ENCODE results near the gene DCLK1. TPM values are rescaled to one million over a fixed set of nuclear protein-coding genes. Genes with fewer than 3 reads are reported as not detected.

The DCLK1 gene
- total and polyA plus RNA-seq, 2 experiments from 2014 or later, result 0.48 to 0.65 TPM

GRCh38 chr13:36114233-36114632 lies 16.9 kb downstream of the DCLK1 start:
- Histone ChIP-seq H3K27ac (no peak overlapping the region), H3K9me3 (ENCODE audit: low read depth) (no peaks in the 10 kb centered on the region), H3K4me2 (ENCODE audit: unreplicated experiment) (no peak overlapping the region), H3K9me2 (ENCODE audit: insufficient read depth) (no peaks in the 10 kb centered on the region; the same call in 1 of the 2 replicates), H3K4me3 (no peak overlapping the region), H3K4me1 (ENCODE audit: insufficient read depth) (no peaks in the 10 kb centered on the region), H2AFZ (no peak overlapping the region), H3F3A (ENCODE audit: insufficient read depth) (no peaks in the 10 kb centered on the region), H3K79me2 (ENCODE audit: insufficient read depth) (no peaks in the 10 kb centered on the region), H3K27me3 (replicated peaks; ENCODE audit: insufficient read depth) (no peaks in the 10 kb centered on the region), H4K20me1 (ENCODE audit: insufficient read depth) (no peaks in the 10 kb centered on the region), H3K9ac (no peak overlapping the region), H3K36me3 (ENCODE audit: low read depth) (no peaks in the 10 kb centered on the region)
- TF ChIP-seq EZH2 (IDR thresholded peaks at IDR 0.05; ENCODE audit: insufficient read depth, poor library complexity, severe bottlenecking), result no peak
- TF ChIP-seq EZH2phosphoT487 (IDR thresholded peaks at IDR 0.05; ENCODE audit: insufficient read depth, low read depth), result no peak
- in situ Hi-C loops (cut with MboI), result no loop called here
- no peak for DNase-seq
- 39 to 46% methylated on average over 1 of the region's 1 CpG for WGBS, 2 experiments (ENCODE audit: low coverage in 1 of 2, low lambda C conversion rate in 2 of 2, missing lambda C conversion rate in 2 of 2)

- no peaks in the 10 kb centered on the region; the same call in 1 of the 2 replicates for H3K27me3 ChIP-seq (replicated peaks; ENCODE audit: insufficient read depth)
Measured at GRCh38 chr13:36108954-36109353, 22.2 kb downstream of the DCLK1 start.

GRCh38 chr13:36108342-36108741 lies 22.8 kb downstream of the DCLK1 start:
- in situ Hi-C loops (cut with MboI), result no loop called here

More at GRCh38 chr13:36108954-36109353, 22.2 kb downstream of the DCLK1 start:
- H3K9ac ChIP-seq, result no peak overlapping the region
- no peaks in the 10 kb centered on the region; the same call in 1 of the 2 replicates for H3K9me2 ChIP-seq (ENCODE audit: insufficient read depth)
- no peaks in the 10 kb centered on the region for H3K4me1 ChIP-seq (ENCODE audit: insufficient read depth)
- H4K20me1 ChIP-seq (ENCODE audit: insufficient read depth), result no peaks in the 10 kb centered on the region
- H3K36me3 ChIP-seq (ENCODE audit: low read depth), result no peaks in the 10 kb centered on the region
- no peak overlapping the region for H3K4me3 ChIP-seq
- no peak overlapping the region for H3K27ac ChIP-seq
- no peaks in the 10 kb centered on the region for H3K9me3 ChIP-seq (ENCODE audit: low read depth)
- in situ Hi-C loops (cut with MboI), result no loop called here
- no peak overlapping the region for H3K4me2 ChIP-seq (ENCODE audit: unreplicated experiment)
- H2AFZ ChIP-seq, result no peak overlapping the region
- H3K79me2 ChIP-seq (ENCODE audit: insufficient read depth), result no peaks in the 10 kb centered on the region
- TF ChIP-seq EZH2 (IDR thresholded peaks at IDR 0.05; ENCODE audit: insufficient read depth, poor library complexity, severe bottlenecking), result no peak
- no peak for TF ChIP-seq EZH2phosphoT487 (IDR thresholded peaks at IDR 0.05; ENCODE audit: insufficient read depth, low read depth)
- DNase-seq, result no peak
- WGBS, 2 experiments (ENCODE audit: low coverage in 1 of 2, low lambda C conversion rate in 2 of 2, missing lambda C conversion rate in 2 of 2), result 5 to 14% methylated on average over 2 of the region's 2 CpGs
- H3F3A ChIP-seq (ENCODE audit: insufficient read depth), result no peaks in the 10 kb centered on the region

GRCh38 chr13:36107521-36107920 lies 23.7 kb downstream of the DCLK1 start:
- H4K20me1 ChIP-seq (ENCODE audit: insufficient read depth), result no peaks in the 10 kb centered on the region
- 67 to 76% methylated on average over 1 of the region's 1 CpG for whole genome bisulfite sequencing, 2 experiments (ENCODE audit: low coverage in 1 of 2, low lambda C conversion rate in 2 of 2, missing lambda C conversion rate in 2 of 2)
- no peak for DNase-seq
- H3K4me3 ChIP-seq, result no peak overlapping the region
- no peak for TF ChIP-seq EZH2 (IDR thresholded peaks at IDR 0.05; ENCODE audit: insufficient read depth, poor library complexity, severe bottlenecking)
- no peak for TF ChIP-seq EZH2phosphoT487 (IDR thresholded peaks at IDR 0.05; ENCODE audit: insufficient read depth, low read depth)
- no peaks in the 10 kb centered on the region for H3K4me1 ChIP-seq (ENCODE audit: insufficient read depth)
- no peaks in the 10 kb centered on the region for H3K79me2 ChIP-seq (ENCODE audit: insufficient read depth)
- H3K27me3 ChIP-seq (replicated peaks; ENCODE audit: insufficient read depth), result no peaks in the 10 kb centered on the region; the same call in 1 of the 2 replicates
- no peaks in the 10 kb centered on the region; the same call in 1 of the 2 replicates for H3K9me2 ChIP-seq (ENCODE audit: insufficient read depth)
- H3K9me3 ChIP-seq (ENCODE audit: low read depth), result no peaks in the 10 kb centered on the region
- no peaks in the 10 kb centered on the region for H3K36me3 ChIP-seq (ENCODE audit: low read depth)
- in situ Hi-C loops (cut with MboI), result no loop called here
- H3K27ac ChIP-seq, result no peak overlapping the region
- no peak overlapping the region for H3K4me2 ChIP-seq (ENCODE audit: unreplicated experiment)
- no peaks in the 10 kb centered on the region for H3F3A ChIP-seq (ENCODE audit: insufficient read depth)
- no peak overlapping the region for H2AFZ ChIP-seq
- no peak overlapping the region for H3K9ac ChIP-seq

More at GRCh38 chr13:36108342-36108741, 22.8 kb downstream of the DCLK1 start:
- Histone ChIP-seq H2AFZ (no peak overlapping the region), H3K9me3 (ENCODE audit: low read depth) (no peaks in the 10 kb centered on the region), H4K20me1 (ENCODE audit: insufficient read depth) (no peaks in the 10 kb centered on the region), H3F3A (ENCODE audit: insufficient read depth) (no peaks in the 10 kb centered on the region), H3K4me2 (ENCODE audit: unreplicated experiment) (no peak overlapping the region), H3K79me2 (ENCODE audit: insufficient read depth) (no peaks in the 10 kb centered on the region), H3K4me3 (no peak overlapping the region), H3K27me3 (replicated peaks; ENCODE audit: insufficient read depth) (no peaks in the 10 kb centered on the region; the same call in 1 of the 2 replicates), H3K9me2 (ENCODE audit: insufficient read depth) (no peaks in the 10 kb centered on the region; the same call in 1 of the 2 replicates), H3K4me1 (ENCODE audit: insufficient read depth) (no peaks in the 10 kb centered on the region), H3K36me3 (ENCODE audit: low read depth) (no peaks in the 10 kb centered on the region), H3K27ac (no peak overlapping the region), H3K9ac (no peak overlapping the region)
- TF ChIP-seq EZH2 (IDR thresholded peaks at IDR 0.05; ENCODE audit: insufficient read depth, poor library complexity, severe bottlenecking) (no peak), EZH2phosphoT487 (IDR thresholded peaks at IDR 0.05; ENCODE audit: insufficient read depth, low read depth) (no peak)
- WGBS, 2 experiments (ENCODE audit: low coverage in 1 of 2, low lambda C conversion rate in 2 of 2, missing lambda C conversion rate in 2 of 2), result 73 to 74% methylated on average over 7 of the region's 7 CpGs
- no peak for DNase-seq
